Epithelial cell of proximal tubule (primary cell): Measurements from ENCODE around the gene SYNGR3. TPM values are rescaled to one million over a fixed set of nuclear protein-coding genes. Genes with fewer than 3 reads are reported as not detected.

ENCODE experiments used
- DNase-seq: peaks from one replicate; pipeline ENCODE4 v3.0.0-alpha.2; 2011; ENCODE audit warnings: low read depth
- H3K4me3 ChIP-seq: 2 replicates; pipeline ENCODE4 v1.5.1; 2011; ENCODE audit warnings: low read depth, mild to moderate bottlenecking, low read length
- total RNA-seq: library from RNA; depleted of rRNA; stranded (reverse); fragments of >200 nt; gene quantifications from 2 replicates; pipeline ENCODE4 v1.2.3, GENCODE V29; 2015
- TF ChIP-seq, protein P1 (sequence below): conservative IDR thresholded peaks from 2 replicates; pipeline ENCODE4 v1.5.1; 2012; ENCODE audit warnings: low read depth, mild to moderate bottlenecking, low read length

SYNGR3 gene
- total RNA-seq, 1 donor from 2014 or later: 22.0 TPM

DNA sequence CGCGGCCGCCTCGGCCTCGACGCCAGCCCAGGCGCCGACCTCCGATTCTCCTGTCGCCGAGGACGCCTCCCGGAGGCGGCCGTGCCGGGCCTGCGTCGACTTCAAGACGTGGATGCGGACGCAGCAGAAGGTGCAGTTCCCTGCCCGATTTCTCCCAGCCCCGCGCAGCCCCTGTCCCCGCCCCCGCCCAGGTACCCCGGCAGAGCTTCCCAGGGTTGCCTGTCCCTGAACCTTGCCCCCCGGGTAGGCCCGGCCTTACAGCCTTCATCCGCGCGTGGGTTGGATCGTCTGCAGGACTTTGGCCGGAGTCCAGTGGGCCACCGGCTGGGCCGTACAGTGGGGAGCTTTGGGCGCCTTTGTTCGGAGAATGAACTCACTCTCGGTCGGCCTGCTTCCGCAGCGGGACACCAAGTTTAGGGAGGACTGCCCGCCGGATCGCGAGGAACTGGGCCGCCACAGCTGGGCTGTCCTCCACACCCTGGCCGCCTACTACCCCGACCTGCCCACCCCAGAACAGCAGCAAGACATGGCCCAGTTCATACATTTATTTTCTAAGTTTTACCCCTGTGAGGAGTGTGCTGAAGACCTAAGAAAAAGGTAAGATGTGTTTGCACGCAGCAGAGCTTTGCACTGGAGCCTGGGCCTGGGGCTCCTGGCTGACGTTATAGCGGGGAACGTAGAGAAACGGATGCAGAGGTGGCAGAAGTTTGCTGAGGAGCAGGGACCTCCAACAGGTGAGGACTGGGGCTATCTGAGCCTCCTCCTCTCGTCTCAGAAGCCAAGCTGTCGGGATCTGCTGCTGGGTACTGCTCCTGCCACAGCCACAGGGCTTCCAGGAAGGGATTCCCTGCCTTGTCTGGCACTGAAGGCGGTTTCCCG, 5.2 kb upstream of the SYNGR3 start:
- TF ChIP-seq, protein P1, sequence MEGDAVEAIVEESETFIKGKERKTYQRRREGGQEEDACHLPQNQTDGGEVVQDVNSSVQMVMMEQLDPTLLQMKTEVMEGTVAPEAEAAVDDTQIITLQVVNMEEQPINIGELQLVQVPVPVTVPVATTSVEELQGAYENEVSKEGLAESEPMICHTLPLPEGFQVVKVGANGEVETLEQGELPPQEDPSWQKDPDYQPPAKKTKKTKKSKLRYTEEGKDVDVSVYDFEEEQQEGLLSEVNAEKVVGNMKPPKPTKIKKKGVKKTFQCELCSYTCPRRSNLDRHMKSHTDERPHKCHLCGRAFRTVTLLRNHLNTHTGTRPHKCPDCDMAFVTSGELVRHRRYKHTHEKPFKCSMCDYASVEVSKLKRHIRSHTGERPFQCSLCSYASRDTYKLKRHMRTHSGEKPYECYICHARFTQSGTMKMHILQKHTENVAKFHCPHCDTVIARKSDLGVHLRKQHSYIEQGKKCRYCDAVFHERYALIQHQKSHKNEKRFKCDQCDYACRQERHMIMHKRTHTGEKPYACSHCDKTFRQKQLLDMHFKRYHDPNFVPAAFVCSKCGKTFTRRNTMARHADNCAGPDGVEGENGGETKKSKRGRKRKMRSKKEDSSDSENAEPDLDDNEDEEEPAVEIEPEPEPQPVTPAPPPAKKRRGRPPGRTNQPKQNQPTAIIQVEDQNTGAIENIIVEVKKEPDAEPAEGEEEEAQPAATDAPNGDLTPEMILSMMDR: no peak
- H3K4me3 ChIP-seq: peak overlapping the region; percentile 77
- no peak for DNase-seq

GRCh38 chr16:1985466-1986150, 4.2 kb upstream of the SYNGR3 start:
- TF ChIP-seq, protein P1: no peak
- H3K4me3 ChIP-seq: peak overlapping the region; percentile 77
- DNase-seq: no peak

DNA sequence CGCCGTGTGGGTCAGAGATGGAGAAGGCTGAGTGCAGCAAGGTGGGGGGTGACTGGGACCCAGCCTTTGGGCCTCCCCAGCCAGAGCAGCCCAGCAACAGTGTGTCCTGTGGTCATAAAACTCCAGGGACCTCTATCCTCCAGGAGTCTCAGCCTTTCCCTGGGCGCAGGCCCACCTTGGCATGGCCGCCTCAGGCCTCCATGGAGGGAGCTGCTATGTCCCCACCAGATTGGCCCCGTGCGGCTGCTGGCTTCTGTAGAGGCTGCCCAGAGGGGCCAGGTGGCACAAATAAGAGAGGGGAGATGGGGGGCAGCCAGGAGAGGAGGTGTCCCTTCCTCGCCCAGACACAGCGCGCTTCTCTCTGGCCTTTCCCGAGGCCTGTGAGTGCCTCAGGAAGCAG, 2.6 kb upstream of the SYNGR3 start:
- no peak overlapping the region for H3K4me3 ChIP-seq
- TF ChIP-seq, protein P1: no peak
- DNase-seq: no peak

GRCh38 chr16:1990101-1990350, 256 bp downstream of the SYNGR3 start:
- H3K4me3 ChIP-seq: no peak overlapping the region
- TF ChIP-seq, protein P1: no peak

GRCh38 chr16:1990351-1991134, 773 bp downstream of the SYNGR3 start:
- H3K4me3 ChIP-seq: peak overlapping the region; percentile 40
- TF ChIP-seq, protein P1: no peak
- DNase-seq: no peak

More at GRCh38 chr16:1990101-1990350, 256 bp downstream of the SYNGR3 start:
- DNase-seq: no peak

GRCh38 chr16:1991135-1991551, 1.4 kb downstream of the SYNGR3 start:
- H3K4me3 ChIP-seq: no peak overlapping the region
- TF ChIP-seq, protein P1: no peak
- no peak for DNase-seq
